H9 (cell line): Measurements from ENCODE around the gene FBXL12. TPM values are rescaled to one million over a fixed set of nuclear protein-coding genes. Genes with fewer than 3 reads are reported as not detected.

Experiments used
- DNase-seq: peaks from one replicate; pipeline ENCODE4 v3.0.0-alpha.2; 2017
- H2AFZ ChIP-seq: one replicate; pipeline ENCODE4 v1.6.1; 2013; ENCODE audit warnings: mild to moderate bottlenecking, low read length, control low read depth, moderate library complexity
- H2AK5ac ChIP-seq: 2 replicates; pipeline ENCODE4 v1.6.1; 2013; ENCODE audit warnings: low read length, control low read depth, mixed read lengths; ENCODE audit not compliant: insufficient read length
- H2BK120ac ChIP-seq: one replicate; pipeline ENCODE4 v1.6.1; 2013; ENCODE audit warnings: low read depth, mild to moderate bottlenecking, low read length, control low read depth, inconsistent platforms; ENCODE audit not compliant: poor library complexity, severe bottlenecking
- H2BK12ac ChIP-seq: 2 replicates; pipeline ENCODE4 v1.6.1; 2013; ENCODE audit warnings: low read length, control low read depth, mixed read lengths, low read depth; ENCODE audit not compliant: insufficient read length
- H2BK15ac ChIP-seq: 2 replicates; pipeline ENCODE4 v1.6.1; 2013; ENCODE audit warnings: low read depth, low read length, control low read depth
- H2BK20ac ChIP-seq: one replicate; pipeline ENCODE4 v1.6.1; 2013; ENCODE audit warnings: low read depth, mild to moderate bottlenecking, low read length, control low read depth, inconsistent platforms; ENCODE audit not compliant: poor library complexity, severe bottlenecking
- H2BK5ac ChIP-seq: 2 replicates; pipeline ENCODE4 v1.6.1; 2013; ENCODE audit warnings: low read length, control low read depth, mixed read lengths; ENCODE audit not compliant: insufficient read length
- H3K14ac ChIP-seq: 2 replicates; pipeline ENCODE4 v1.6.1; 2013; ENCODE audit warnings: low read length, control low read depth; ENCODE audit not compliant: insufficient read depth
- H3K18ac ChIP-seq: 2 replicates; pipeline ENCODE4 v1.6.1; 2013; ENCODE audit warnings: low read depth, mild to moderate bottlenecking, mixed read lengths, low read length, control low read depth; ENCODE audit not compliant: insufficient read length
- H3K23ac ChIP-seq: 2 replicates; pipeline ENCODE4 v1.6.1; 2013; ENCODE audit warnings: low read length, control low read depth, mixed read lengths, low read depth; ENCODE audit not compliant: insufficient read length
- H3K23me2 ChIP-seq: 2 replicates; pipeline ENCODE4 v1.6.1; 2013; ENCODE audit warnings: low read depth, mild to moderate bottlenecking, mixed read lengths, low read length, control low read depth; ENCODE audit not compliant: insufficient read length, poor library complexity, severe bottlenecking
- H3K27ac ChIP-seq: 2 replicates; pipeline ENCODE4 v1.5.1; 2013; ENCODE audit warnings: low read length, control low read depth, mixed read lengths, low read depth; ENCODE audit not compliant: insufficient read length
- H3K27me3 ChIP-seq: 2 replicates; pipeline ENCODE4 v1.6.1; 2013; ENCODE audit warnings: low read length, control low read depth, inconsistent platforms; ENCODE audit not compliant: insufficient read depth
- H3K4ac ChIP-seq: 2 replicates; pipeline ENCODE4 v1.6.1; 2013; ENCODE audit warnings: low read depth, mild to moderate bottlenecking, control low read depth, inconsistent platforms, low read length, moderate library complexity
- H3K4me1 ChIP-seq: 2 replicates; pipeline ENCODE4 v1.6.1; 2013; ENCODE audit warnings: low read length, control low read depth, inconsistent platforms; ENCODE audit not compliant: insufficient read depth
- H3K4me2 ChIP-seq: 2 replicates; pipeline ENCODE4 v1.6.1; 2013; ENCODE audit warnings: low read length, control low read depth, mixed read lengths; ENCODE audit not compliant: insufficient read length, insufficient read depth
- H3K56ac ChIP-seq: 2 replicates; pipeline ENCODE4 v1.6.1; 2013; ENCODE audit warnings: low read depth, mild to moderate bottlenecking, mixed read lengths, low read length, control low read depth; ENCODE audit not compliant: insufficient read length
- H3K79me1 ChIP-seq: 2 replicates; pipeline ENCODE4 v1.6.1; 2013; ENCODE audit warnings: low read depth, mild to moderate bottlenecking, moderate library complexity, low read length, control low read depth, inconsistent platforms; ENCODE audit not compliant: insufficient read depth, poor library complexity, severe bottlenecking
- H3K79me2 ChIP-seq: 2 replicates; pipeline ENCODE4 v1.6.1; 2013; ENCODE audit warnings: low read length, control low read depth, inconsistent platforms; ENCODE audit not compliant: insufficient read depth
- H3K9ac ChIP-seq: 2 replicates; pipeline ENCODE4 v1.6.1; 2013; ENCODE audit warnings: low read length, control low read depth, mixed read lengths; ENCODE audit not compliant: insufficient read length; ENCODE audit errors: extremely low read depth
- H3K9me3 ChIP-seq: one replicate; pipeline ENCODE4 v1.6.1; 2013; ENCODE audit warnings: low read depth, low read length, inconsistent platforms; ENCODE audit not compliant: control insufficient read depth
- H3T11ph ChIP-seq: one replicate; pipeline ENCODE4 v1.6.1; 2013; ENCODE audit warnings: mild to moderate bottlenecking, low read length, control low read depth, inconsistent platforms
- H4K20me1 ChIP-seq: one replicate; pipeline ENCODE4 v1.6.1; 2013; ENCODE audit not compliant: control insufficient read depth, insufficient read length, insufficient read depth
- H4K5ac ChIP-seq: 2 replicates; pipeline ENCODE4 v1.6.1; 2013; ENCODE audit warnings: low read depth, mild to moderate bottlenecking, mixed read lengths, low read length, control low read depth; ENCODE audit not compliant: insufficient read length
- H4K8ac ChIP-seq: replicated peaks from 2 replicates; pipeline ENCODE4 v1.6.1; 2013; ENCODE audit warnings: low read length, control low read depth, mixed read lengths, low read depth; ENCODE audit not compliant: insufficient read length
- H4K91ac ChIP-seq: 2 replicates; pipeline ENCODE4 v1.6.1; 2013; ENCODE audit warnings: low read depth, mild to moderate bottlenecking, moderate library complexity, mixed read lengths, low read length, control low read depth; ENCODE audit not compliant: insufficient read length
- H3K27ac Mint-ChIP-seq, 3 experiments: 2 replicates in 2 of 3; 3 replicates in 1 of 3; pipeline ENCODE4 v1.8.0; 2020 to 2021; ENCODE audit warnings: mixed read lengths in 3 of 3, mild to moderate bottlenecking in 1 of 3, moderate library complexity in 1 of 3
- H3K27me3 Mint-ChIP-seq: 2 replicates; pipeline ENCODE4 v1.8.0; 2021; ENCODE audit warnings: low read depth, mild to moderate bottlenecking, moderate library complexity, mixed read lengths
- H3K36me3 Mint-ChIP-seq, 3 experiments: 2 replicates in 2 of 3; 3 replicates in 1 of 3; pipeline ENCODE4 v1.8.0; 2020 to 2021; ENCODE audit warnings: low read depth in 3 of 3, mixed read lengths in 3 of 3; ENCODE audit not compliant: insufficient read depth in 1 of 3
- H3K4me1 Mint-ChIP-seq, 2 experiments: 2 replicates each; pipeline ENCODE4 v1.8.0; 2020; ENCODE audit warnings: mixed read lengths in 2 of 2
- H3K4me3 Mint-ChIP-seq, 2 experiments: 2 replicates in 1 of 2; 3 replicates in 1 of 2; pipeline ENCODE4 v1.8.0; 2020 to 2021; ENCODE audit warnings: mild to moderate bottlenecking in 2 of 2, mixed read lengths in 2 of 2, moderate library complexity in 1 of 2
- H3K9me3 Mint-ChIP-seq, 2 experiments: 2 replicates in 1 of 2; 3 replicates in 1 of 2; pipeline ENCODE4 v1.8.0; 2020; ENCODE audit warnings: mild to moderate bottlenecking in 2 of 2, mixed read lengths in 2 of 2, moderate library complexity in 1 of 2
- CTCF ChIP-seq: fragments of 200-600 bp; sonication (generic); conservative IDR thresholded peaks from 3 replicates; pipeline ENCODE4 v1.8.0; 2021; ENCODE audit warnings: antibody characterized with exemption, mild to moderate bottlenecking
- WGBS: extraction: QIAGEN DNeasy Blood & Tissue Kit; methylation state at CpG from one replicate; pipeline ENCODE4 v1.1.7; 2013; ENCODE audit warnings: missing lambda C conversion rate, low lambda C conversion rate, mixed read lengths; ENCODE audit not compliant: insufficient read length; ENCODE audit errors: extremely low coverage; 5-methylcytosine and 5-hydroxymethylcytosine counted together
- total RNA-seq: library from RNA; stranded (reverse); gene quantifications from 2 replicates; pipeline ENCODE4 v1.2.1, GENCODE V29; 2021

The FBXL12 gene
- total RNA-seq, 1 experiment from 2014 or later, result 31.8 TPM

GRCh38 chr19:9801976-9802375, 16.9 kb downstream of the FBXL12 start:
- no peaks in the 10 kb centered on the region for H3K79me2 ChIP-seq
- no peak overlapping the region for H3K27ac ChIP-seq
- no peak overlapping the region for H2BK15ac ChIP-seq
- H3K79me1 ChIP-seq, result no peaks in the 10 kb centered on the region
- no peak overlapping the region for H2BK20ac ChIP-seq
- H3K9me3 ChIP-seq, result no peaks in the 10 kb centered on the region
- no peak overlapping the region for H2BK120ac ChIP-seq
- H3K27ac Mint-ChIP-seq, result no peak overlapping the region
- H3K4me2 ChIP-seq, result no peak overlapping the region
- no peak for TF ChIP-seq CTCF
- H4K20me1 ChIP-seq, result no peaks in the 10 kb centered on the region
- WGBS, result no CpG with 5 or more reads among the region's 10 CpGs
- H3K36me3 Mint-ChIP-seq, result peaks cover 2 to 3% (median 2%) of the 10 kb centered on the region in 3 experiments; a peak in 5 of 7 replicates
- H3K23me2 ChIP-seq, result no peaks in the 10 kb centered on the region
- no peaks in the 10 kb centered on the region for H3K27me3 ChIP-seq
- peak; percentile 69 for DNase-seq
- no peaks in the 10 kb centered on the region for H3K4me1 Mint-ChIP-seq
- H4K91ac ChIP-seq, result no peak overlapping the region
- no peak overlapping the region for H3K23ac ChIP-seq
- no peak overlapping the region for H3K56ac ChIP-seq
- no peaks in the 10 kb centered on the region for H3K9me3 Mint-ChIP-seq
- no peak overlapping the region for H2BK12ac ChIP-seq
- no peak overlapping the region; a peak in 1 of 5 replicates for H3K4me3 Mint-ChIP-seq
- no peak overlapping the region for H3K4ac ChIP-seq
- H4K5ac ChIP-seq, result no peak overlapping the region
- no peak overlapping the region for H4K8ac ChIP-seq
- H3K4me1 ChIP-seq, result no peaks in the 10 kb centered on the region
- no peak overlapping the region for H2AK5ac ChIP-seq
- no peak overlapping the region for H3K14ac ChIP-seq
- no peaks in the 10 kb centered on the region for H3K27me3 Mint-ChIP-seq
- no peak overlapping the region for H3T11ph ChIP-seq
- no peak overlapping the region for H3K18ac ChIP-seq
- H2BK5ac ChIP-seq, result no peak overlapping the region
- no peak overlapping the region for H3K9ac ChIP-seq
- H2AFZ ChIP-seq, result no peak overlapping the region
